Measurements from ENCODE around the gene ZBTB34. TPM values are rescaled to one million over a fixed set of nuclear protein-coding genes. Genes with fewer than 3 reads are reported as not detected.

Gene ZBTB34
- total RNA-seq, 4 donors from 2014 or later = 7.4 to 12.3 (median 10.6) TPM

GRCh38 chr9:126926364-126926763 lies 65.9 kb downstream of the ZBTB34 start:
- Histone ChIP-seq H3K4me3 (no peak overlapping the region), H3K27me3 (no peaks in the 10 kb centered on the region), H3K36me3 (no peaks in the 10 kb centered on the region), H3K27ac (no peak overlapping the region), H3K9me3 (no peaks in the 10 kb centered on the region), H3K4me1 (no peaks in the 10 kb centered on the region)
- TF ChIP-seq POLR2A (IDR thresholded peaks at IDR 0.05) (no peak), CTCF (IDR thresholded peaks at IDR 0.05) (no peak)
- no peak for DNase-seq

DNA sequence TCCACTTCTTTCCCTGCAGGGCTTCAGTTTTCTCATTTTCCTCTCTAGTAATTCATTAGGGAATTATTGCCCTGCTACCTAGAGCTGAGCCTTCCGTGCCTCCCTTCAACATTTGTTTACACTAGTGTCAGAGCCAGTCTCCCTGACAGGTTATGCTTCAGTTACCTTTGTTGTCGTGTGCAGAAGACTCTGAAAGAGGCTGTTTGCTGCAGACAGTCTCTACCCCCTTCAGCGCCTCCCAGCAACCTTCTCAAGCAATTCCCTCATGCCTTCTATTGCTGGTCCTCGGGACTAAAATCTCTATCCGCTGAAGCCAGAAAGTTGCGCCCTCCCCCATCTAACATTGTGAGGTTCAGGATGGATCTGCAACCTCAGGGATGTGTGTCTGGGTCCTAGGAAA lies 67.0 kb downstream of the ZBTB34 start:
- no peak overlapping the region for H3K27ac ChIP-seq
- no peak for DNase-seq
- no peaks in the 10 kb centered on the region for H3K36me3 ChIP-seq
- H3K9me3 ChIP-seq = no peaks in the 10 kb centered on the region
- no peak overlapping the region for H3K4me3 ChIP-seq
- TF ChIP-seq POLR2A (IDR thresholded peaks at IDR 0.05) = no peak
- TF ChIP-seq CTCF (IDR thresholded peaks at IDR 0.05) = no peak
- H3K27me3 ChIP-seq = no peaks in the 10 kb centered on the region
- H3K4me1 ChIP-seq = no peaks in the 10 kb centered on the region

DNA sequence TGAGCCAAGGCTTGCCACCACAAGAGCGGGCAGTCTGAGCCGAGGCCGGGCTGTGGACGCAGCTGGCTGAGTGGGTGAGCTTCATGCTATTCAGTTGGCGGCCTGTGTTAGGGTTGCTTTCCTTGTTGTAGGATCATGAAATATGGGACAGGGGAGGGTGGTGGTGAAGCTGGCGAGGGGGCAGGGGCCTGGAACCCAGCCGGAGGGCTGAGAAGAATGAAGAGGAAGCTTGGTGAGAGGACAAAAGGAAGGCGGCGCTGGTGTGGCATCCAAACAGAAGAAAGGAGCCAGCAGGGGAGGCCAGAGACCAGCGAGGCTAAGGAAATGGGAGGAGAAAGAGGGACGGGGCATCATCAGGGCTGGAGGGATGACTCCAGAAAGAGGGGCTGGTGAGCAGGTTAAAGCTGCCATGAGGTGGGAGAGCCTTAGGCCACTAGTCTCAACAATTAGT lies 72.5 kb downstream of the ZBTB34 start:
- Histone ChIP-seq H3K4me1 (no peaks in the 10 kb centered on the region), H3K9me3 (no peaks in the 10 kb centered on the region), H3K36me3 (no peaks in the 10 kb centered on the region), H3K27ac (no peak overlapping the region), H3K4me3 (no peak overlapping the region), H3K27me3 (no peaks in the 10 kb centered on the region)
- no peak for TF ChIP-seq POLR2A (IDR thresholded peaks at IDR 0.05)
- no peak for DNase-seq

DNA sequence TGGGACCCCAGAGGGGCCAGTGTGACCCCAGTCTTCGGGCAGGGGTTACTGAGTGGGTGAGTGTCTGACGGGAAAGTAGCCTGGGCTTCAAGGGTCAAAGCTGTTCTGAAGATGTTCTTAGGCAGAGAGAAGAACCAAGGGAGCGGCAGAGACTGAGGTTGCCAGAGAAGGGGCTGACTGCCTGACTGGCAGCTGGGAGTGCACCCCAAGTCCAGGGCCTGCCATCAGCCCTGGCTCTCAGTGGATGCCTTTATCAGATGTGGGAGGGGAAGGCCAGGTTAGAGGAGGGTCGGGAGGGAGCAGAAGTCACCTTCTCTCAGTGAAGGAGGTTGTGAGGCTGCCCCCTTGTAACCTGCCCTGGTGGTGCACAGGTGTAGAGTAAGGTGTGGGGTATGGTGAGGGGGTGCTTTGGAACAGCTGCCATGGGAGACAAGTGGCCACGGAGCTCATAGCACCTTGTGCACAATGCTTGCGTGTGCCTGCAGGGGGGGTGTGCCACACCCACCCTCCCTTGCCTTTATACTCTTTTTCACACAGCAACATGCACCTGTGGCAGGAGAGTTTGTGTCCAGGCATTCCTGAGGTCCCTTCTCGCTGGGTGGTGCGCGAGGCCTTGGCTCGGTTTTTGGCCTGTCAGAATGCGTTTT lies 73.0 kb downstream of the ZBTB34 start:
- no peak for DNase-seq
- H3K9me3 ChIP-seq = no peaks in the 10 kb centered on the region
- TF ChIP-seq CTCF (IDR thresholded peaks at IDR 0.05) = no peak
- TF ChIP-seq POLR2A (IDR thresholded peaks at IDR 0.05) = no peak
- H3K4me3 ChIP-seq = no peak overlapping the region
- peaks cover 0 to 1% (median 0%) of the 10 kb centered on the region in 4 donors for H3K4me1 ChIP-seq
- no peaks in the 10 kb centered on the region for H3K27me3 ChIP-seq
- no peak overlapping the region for H3K27ac ChIP-seq
- no peaks in the 10 kb centered on the region for H3K36me3 ChIP-seq

GRCh38 chr9:126934441-126934840 lies 74.0 kb downstream of the ZBTB34 start:
- Histone ChIP-seq H3K4me1 (peaks cover 0 to 11% (median 0%) of the 10 kb centered on the region in 4 donors), H3K27ac (no peak overlapping the region), H3K4me3 (no peak overlapping the region), H3K9me3 (no peaks in the 10 kb centered on the region), H3K27me3 (no peaks in the 10 kb centered on the region), H3K36me3 (no peaks in the 10 kb centered on the region)
- TF ChIP-seq CTCF (IDR thresholded peaks at IDR 0.05) (no peak), POLR2A (IDR thresholded peaks at IDR 0.05) (no peak)
- DNase-seq = no peak

Other genes starting within 250 kb of the ZBTB34 start
- not detected for gene LMX1B, start 246.7 kb upstream of the ZBTB34 start, total RNA-seq
- 100 to 1,000 TPM in 1 of 4 donors, 10 to 100 TPM in 3; 11.6 to 141 (median 16.2) TPM for gene ZBTB43, start 55.6 kb upstream of the ZBTB34 start, total RNA-seq
- 100 to 1,000 TPM in 3 of 4 donors, 10 to 100 TPM in 1; 38.8 to 158 (median 141) TPM for gene RALGPS1, start 54.1 kb downstream of the ZBTB34 start, total RNA-seq